Transverse colon (tissue), 4 donors: Measurements from ENCODE around the gene C21orf58. TPM values are rescaled to one million over a fixed set of nuclear protein-coding genes. Genes with fewer than 3 reads are reported as not detected.

Experiments used
- DNase-seq: peaks from one replicate; pipeline ENCODE4 v3.0.0-alpha.2; 2019
- H3K27ac ChIP-seq, 4 donors: fragments of 200-600 bp; sonication (generic); 2 replicates each; pipeline ENCODE4 v1.5.1; 2016 to 2018; ENCODE audit warnings: inconsistent platforms in 4 of 4
- H3K27me3 ChIP-seq: fragments of 200-600 bp; sonication (generic); 2 replicates; pipeline ENCODE4 v1.5.1; 2017; ENCODE audit warnings: inconsistent platforms
- H3K36me3 ChIP-seq, 4 donors: fragments of 200-600 bp; sonication (generic); 2 replicates each; pipeline ENCODE4 v1.5.1; 2017 to 2019; ENCODE audit warnings: inconsistent platforms in 4 of 4
- H3K4me1 ChIP-seq, 4 donors: fragments of 200-600 bp; sonication (generic); 2 replicates each; pipeline ENCODE4 v1.5.1; 2017 to 2020; ENCODE audit warnings: inconsistent platforms in 4 of 4
- H3K4me3 ChIP-seq, 4 donors: fragments of 200-600 bp; sonication (generic); 1 replicate in 1 of 4; 2 replicates in 3 of 4; pipeline versions ENCODE4 v1.5.1 to v1.6.1; 2017 to 2019; ENCODE audit warnings: inconsistent platforms in 4 of 4
- H3K9me3 ChIP-seq, 2 donors: fragments of 200-600 bp; sonication (generic); 2 replicates each; pipeline ENCODE4 v1.5.1; 2017 to 2019; ENCODE audit warnings: inconsistent platforms in 2 of 2
- CTCF ChIP-seq, 5 experiments: fragments of 200-600 bp in 3 of 5; fragments of 450-650 bp in 2 of 5; sonication (generic) in 3 of 5; IDR thresholded peaks; 1 replicate in 2 of 5; 2 replicates in 3 of 5; pipeline ENCODE4 v1.5.1; 2016 to 2017; ENCODE audit warnings: antibody characterized with exemption in 5 of 5, inconsistent platforms in 3 of 5, mild to moderate bottlenecking in 2 of 5, moderate library complexity in 1 of 5
- EP300 ChIP-seq: sonication (generic); formaldehyde crosslinking; IDR thresholded peaks from one replicate; pipeline ENCODE4 v1.6.1; 2017; ENCODE audit warnings: antibody characterized with exemption, low read depth
- POLR2A ChIP-seq: fragments of 450-650 bp; IDR thresholded peaks from one replicate; pipeline ENCODE4 v1.6.1; 2016; ENCODE audit warnings: antibody characterized with exemption, mild to moderate bottlenecking, moderate library complexity
- POLR2AphosphoS5 ChIP-seq, 3 donors: sonication (generic); formaldehyde crosslinking; IDR thresholded peaks; one replicate each; pipeline ENCODE4 v1.6.1; 2016; ENCODE audit warnings: antibody characterized with exemption in 3 of 3
- WGBS, 2 donors: methylation state at CpG; one replicate each; pipeline ENCODE4 v1.1.5; 2018; ENCODE audit warnings: low coverage in 1 of 2; 5-methylcytosine and 5-hydroxymethylcytosine counted together
- in situ Hi-C, 4 donors: fragments of 200-750 bp; cut with MboI; loops; one replicate each; pipeline versions ENCODE4 v1.15.0 to v1.15.1; 2017; ENCODE audit warnings: low sequenced_read_pairs in 3 of 4, low pct_ligation_motif_present in 1 of 4, low pct_unique_long_range_greater_than_20kb in 1 of 4
- intact Hi-C: fragments of 100-400 bp; cut with DNase I; formaldehyde crosslinking; loops from one replicate; pipeline ENCODE4 v1.15.1; 2023; ENCODE audit warnings: low total_unique reads
- total RNA-seq, 4 donors: library from RNA; depleted of rRNA; stranded (reverse); fragments of >200 nt; gene quantifications; one replicate each; pipeline ENCODE4 v1.1.0, GENCODE V29; 2016

Gene C21orf58
- total RNA-seq, 4 donors from 2014 or later, result 2.5 to 79.8 (median 7.6) TPM

GRCh38 chr21:46349134-46349760, 25.6 kb upstream of the C21orf58 start:
- Histone ChIP-seq H3K27me3 (no peaks in the 10 kb centered on the region), H3K27ac (no peak overlapping the region), H3K9me3 (no peaks in the 10 kb centered on the region), H3K4me1 (no peaks in the 10 kb centered on the region), H3K36me3 (peaks cover 0 to 76% (median 28%) of the 10 kb centered on the region in 4 donors), H3K4me3 (no peak overlapping the region)
- intact Hi-C loops, result no loop called here
- no peak for DNase-seq
- 95 to 96% methylated on average over 9 to 17 of the region's 17 CpGs for WGBS, 2 donors
- in situ Hi-C loops, result no loop called here
- no peak for TF ChIP-seq POLR2AphosphoS5 (IDR thresholded peaks at IDR 0.05)
- no peak for TF ChIP-seq POLR2A
- TF ChIP-seq CTCF (IDR thresholded peaks at IDR 0.05), result no peak
- no peak for TF ChIP-seq EP300

- in situ Hi-C loops (no loop called here), intact Hi-C loops (no loop called here)
- no peak for DNase-seq
- WGBS, 2 donors, result 90% methylated on average over 12 of the region's 12 CpGs; no CpG with 5 or more reads in 1 of the 2 donors
- Histone ChIP-seq H3K27me3 (no peaks in the 10 kb centered on the region), H3K4me1 (no peaks in the 10 kb centered on the region), H3K27ac (no peak overlapping the region), H3K9me3 (no peaks in the 10 kb centered on the region), H3K4me3 (no peak overlapping the region), H3K36me3 (peaks cover 0 to 64% (median 26%) of the 10 kb centered on the region in 4 donors)
- TF ChIP-seq POLR2AphosphoS5 (IDR thresholded peaks at IDR 0.05) (no peak), EP300 (no peak), POLR2A (no peak), CTCF (IDR thresholded peaks at IDR 0.05) (no peak)
Measured at GRCh38 chr21:46347791-46348381, 24.2 kb upstream of the C21orf58 start.

GRCh38 chr21:46347203-46347550, 23.5 kb upstream of the C21orf58 start:
- no peak for DNase-seq
- in situ Hi-C loops (no loop called here), intact Hi-C loops (no loop called here)
- no peaks in the 10 kb centered on the region for H3K4me1 ChIP-seq
- H3K36me3 ChIP-seq, result peaks cover 0 to 58% (median 26%) of the 10 kb centered on the region in 4 donors
- no peak overlapping the region for H3K4me3 ChIP-seq
- 72 to 88% methylated on average over 5 to 10 of the region's 10 CpGs for WGBS, 2 donors
- H3K9me3 ChIP-seq, result no peaks in the 10 kb centered on the region
- no peak for TF ChIP-seq POLR2AphosphoS5 (IDR thresholded peaks at IDR 0.05)
- TF ChIP-seq POLR2A, result no peak
- no peak for TF ChIP-seq CTCF (IDR thresholded peaks at IDR 0.05)
- TF ChIP-seq EP300, result no peak
- H3K27ac ChIP-seq, result no peak overlapping the region
- H3K27me3 ChIP-seq, result no peaks in the 10 kb centered on the region

- 95% methylated on average over 34 of the region's 34 CpGs; no CpG with 5 or more reads in 1 of the 2 donors for WGBS, 2 donors
- in situ Hi-C loops, result no loop called here
- intact Hi-C loops, result no loop called here
- no peak for DNase-seq
- no peak overlapping the region for H3K4me3 ChIP-seq
- TF ChIP-seq CTCF (IDR thresholded peaks at IDR 0.05) (no peak), EP300 (no peak), POLR2AphosphoS5 (IDR thresholded peaks at IDR 0.05) (no peak), POLR2A (no peak)
- H3K4me1 ChIP-seq, result no peaks in the 10 kb centered on the region
- H3K9me3 ChIP-seq, result no peaks in the 10 kb centered on the region
- H3K36me3 ChIP-seq, result peaks cover 0 to 52% (median 24%) of the 10 kb centered on the region in 4 donors
- no peak overlapping the region for H3K27ac ChIP-seq
- H3K27me3 ChIP-seq, result no peaks in the 10 kb centered on the region
Measured at GRCh38 chr21:46346296-46347202, 22.9 kb upstream of the C21orf58 start.
